BE2C (cell line): ENCODE data around the gene GPSM1.

ENCODE experiments used
- DNase-seq: peaks from one replicate; pipeline ENCODE4 v3.0.0-alpha.2; 2020
- H3K27me3 ChIP-seq: fragments of 250-450 bp; sonication (Bioruptor Pico); 2 replicates; pipeline ENCODE4 v1.5.1; 2020; ENCODE audit warnings: mild to moderate bottlenecking
- H3K36me3 ChIP-seq: fragments of 250-450 bp; sonication (Bioruptor Pico); 2 replicates; pipeline ENCODE4 v1.5.1; 2020; ENCODE audit warnings: mild to moderate bottlenecking
- H3K4me1 ChIP-seq: fragments of 250-450 bp; sonication (Bioruptor Pico); 2 replicates; pipeline ENCODE4 v1.5.1; 2020
- H3K4me3 ChIP-seq: 2 replicates; pipeline ENCODE4 v1.5.1; 2011; ENCODE audit warnings: low read depth, low read length
- H3K9me3 ChIP-seq: fragments of 250-450 bp; sonication (Bioruptor Pico); 2 replicates; pipeline ENCODE4 v1.5.1; 2020
- CTCF ChIP-seq: IDR thresholded peaks from 2 replicates; pipeline ENCODE4 v1.5.1; 2012; ENCODE audit warnings: mild to moderate bottlenecking, low read depth, low read length

Gene GPSM1

GRCh38 chr9:136281421-136282271, 45.7 kb upstream of the GPSM1 start:
- Histone ChIP-seq H3K9me3 (no peaks in the 10 kb centered on the region), H3K4me3 (no peak overlapping the region), H3K4me1 (no peaks in the 10 kb centered on the region), H3K27me3 (no peaks in the 10 kb centered on the region; the same call in 1 of the 2 replicates), H3K36me3 (no peaks in the 10 kb centered on the region)
- no peak for DNase-seq
- TF ChIP-seq CTCF = no peak

GRCh38 chr9:136282272-136282861, 45.0 kb upstream of the GPSM1 start:
- Histone ChIP-seq H3K4me3 (no peak overlapping the region), H3K27me3 (no peaks in the 10 kb centered on the region; the same call in 1 of the 2 replicates)
- DNase-seq = no peak

GRCh38 chr9:136283291-136284235, 43.8 kb upstream of the GPSM1 start:
- Histone ChIP-seq H3K9me3 (no peaks in the 10 kb centered on the region), H3K4me3 (no peak overlapping the region), H3K4me1 (peaks cover 5% of the 10 kb centered on the region), H3K36me3 (no peaks in the 10 kb centered on the region), H3K27me3 (no peaks in the 10 kb centered on the region; the same call in 1 of the 2 replicates)
- peak; percentile 76 for TF ChIP-seq CTCF
- peak; percentile 85 for DNase-seq

More at GRCh38 chr9:136282272-136282861, 45.0 kb upstream of the GPSM1 start:
- no peak for TF ChIP-seq CTCF
- Histone ChIP-seq H3K36me3 (no peaks in the 10 kb centered on the region), H3K9me3 (no peaks in the 10 kb centered on the region), H3K4me1 (no peaks in the 10 kb centered on the region)

GRCh38 chr9:136284311-136284710, 43.0 kb upstream of the GPSM1 start:
- Histone ChIP-seq H3K4me3 (no peak overlapping the region), H3K36me3 (no peaks in the 10 kb centered on the region), H3K27me3 (no peaks in the 10 kb centered on the region; the same call in 1 of the 2 replicates), H3K4me1 (peaks cover 8% of the 10 kb centered on the region), H3K9me3 (no peaks in the 10 kb centered on the region)
- TF ChIP-seq CTCF = no peak
- no peak for DNase-seq

GRCh38 chr9:136284951-136285350, 42.4 kb upstream of the GPSM1 start:
- DNase-seq = no peak
- no peaks in the 10 kb centered on the region for H3K9me3 ChIP-seq
- no peaks in the 10 kb centered on the region; the same call in 1 of the 2 replicates for H3K27me3 ChIP-seq
- no peaks in the 10 kb centered on the region for H3K36me3 ChIP-seq
- TF ChIP-seq CTCF = no peak
- H3K4me3 ChIP-seq = no peak overlapping the region
- H3K4me1 ChIP-seq = peaks cover 8% of the 10 kb centered on the region
